ENCODE results near the gene UAP1L1. TPM values are rescaled to one million over a fixed set of nuclear protein-coding genes. Genes with fewer than 3 reads are reported as not detected.

UAP1L1 gene
- total and polyA plus RNA-seq, 2 of the 8 experiments (the other 6 are each of a cell fraction or from before 2014, with no cell fraction given), result 2.0 to 5.4 TPM

- ChIA-PET CTCF (ENCODE audit: partially characterized antibody) (interaction anchor here (0.7 to 4.2 kb wide), 16 partner anchors 8 to 198 kb away, joined by 3 to 65 read pairs (median 16); partner anchors contain the start of genes ABCA2, CLIC3, PTGDS and SAPCD2), POLR2A (ENCODE audit: partially characterized antibody) (interaction anchor here (1.0 to 1.8 kb wide), 2 partner anchors 10 to 27 kb away, joined by 3 to 5 read pairs; no protein-coding TSS in a partner anchor)
- no peak overlapping the region for H4K5ac ChIP-seq (ENCODE audit: insufficient read length, low read depth, low read length)
- H2AFZ ChIP-seq (ENCODE audit: low read length), result no peak overlapping the region
- H3K9me3 ChIP-seq (ENCODE audit: insufficient read depth in 2 of 2, low read depth in 1 of 2, low read length in 1 of 2), result no peaks in the 10 kb centered on the region
- H3K23ac ChIP-seq (ENCODE audit: insufficient read length), result no peak overlapping the region
- H3K56ac ChIP-seq (replicated peaks; ENCODE audit: insufficient read length, low read depth, low read length), result no peak overlapping the region
- H2BK120ac ChIP-seq (replicated peaks; ENCODE audit: low read depth, low read length), result no peak overlapping the region
- H3K27ac ChIP-seq (ENCODE audit: low read depth, low read length), result no peak overlapping the region
- H3K14ac ChIP-seq (ENCODE audit: insufficient read length), result no peak overlapping the region
- H3K9ac ChIP-seq (replicated peaks in 1 of 4; ENCODE audit: extremely low read depth in 1 of 4, low read depth in 3 of 4, low read length in 3 of 4), result no peak overlapping the region
- no peak overlapping the region for H4K91ac ChIP-seq (replicated peaks; ENCODE audit: insufficient read length, low read length)
- H3K4me2 ChIP-seq (ENCODE audit: insufficient read depth in 1 of 2, low read depth in 2 of 2, low read length in 2 of 2), result no peak overlapping the region
- H3K4ac ChIP-seq (replicated peaks; ENCODE audit: insufficient read length, low read depth, low read length), result no peak overlapping the region
- H3K4me1 ChIP-seq (replicated peaks in 1 of 4; ENCODE audit: control insufficient read depth in 3 of 4, insufficient read depth in 4 of 4, low read length in 3 of 4), result peaks cover 0 to 2% (median 0%) of the 10 kb centered on the region in 4 experiments; a peak in 4 of 7 replicates
- H2BK5ac ChIP-seq (ENCODE audit: low read depth, low read length), result no peak overlapping the region
- H3K36me3 ChIP-seq (ENCODE audit: control insufficient read depth in 2 of 4, insufficient read depth in 4 of 4, low read length in 3 of 4), result peaks cover 0 to 3% (median 0%) of the 10 kb centered on the region in 4 experiments; a peak in 1 of 8 replicates
- WGBS, 2 experiments (ENCODE audit: extremely low coverage in 1 of 2, insufficient coverage in 1 of 2, insufficient read length in 1 of 2, insufficient replicate concordance in 2 of 2, low coverage in 1 of 2, low lambda C conversion rate in 2 of 2, missing lambda C conversion rate in 1 of 2), result 89% methylated on average over 10 of the region's 13 CpGs; no CpG with 5 or more reads in 1 of the 2 experiments
- peaks cover 2 to 5% of the 10 kb centered on the region in 2 experiments for H4K20me1 ChIP-seq (replicated peaks in 1 of 2; ENCODE audit: control insufficient read depth in 1 of 2, insufficient read depth in 2 of 2, low read length in 2 of 2)
- no peak overlapping the region for H2BK15ac ChIP-seq (ENCODE audit: low read length)
- H3K18ac ChIP-seq (ENCODE audit: extremely low read depth, low read length), result no peak overlapping the region
- H3K23me2 ChIP-seq (ENCODE audit: low read depth, low read length), result no peaks in the 10 kb centered on the region
- H2BK20ac ChIP-seq (ENCODE audit: low read length), result no peak overlapping the region
- no peaks in the 10 kb centered on the region for H3K79me1 ChIP-seq (ENCODE audit: low read depth, low read length)
- no peak overlapping the region for H2BK12ac ChIP-seq (ENCODE audit: low read depth, low read length)
- no peaks in the 10 kb centered on the region for H3K79me2 ChIP-seq (ENCODE audit: control insufficient read depth in 1 of 2, insufficient read depth in 2 of 2, low read length in 2 of 2)
- DNase-seq (ENCODE audit: low read depth in 1 of 2, low spot score in 2 of 2) (no peak), FAIRE-seq (no peak)
- H4K8ac ChIP-seq (ENCODE audit: extremely low read depth, insufficient read depth, low read length), result no peak overlapping the region
- H3K27me3 ChIP-seq (replicated peaks in 1 of 4; ENCODE audit: control insufficient read depth in 3 of 4, extremely low read depth in 1 of 4, insufficient read depth in 3 of 4, low read length in 3 of 4), result no peaks in the 10 kb centered on the region; a peak in 3 of 7 replicates
- H3K4me3 ChIP-seq (ENCODE audit: extremely low read depth in 1 of 4, insufficient read depth in 2 of 4, low read depth in 3 of 4, low read length in 4 of 4), result no peak overlapping the region
- H2AK5ac ChIP-seq (ENCODE audit: low read depth, low read length), result no peak overlapping the region
- TF ChIP-seq GTF2F1 (IDR thresholded peaks at IDR 0.05; ENCODE audit: borderline replicate concordance, low read depth, low read length) (no peak), KDM4A (IDR thresholded peaks at IDR 0.05; ENCODE audit: low read depth, low read length, severe bottlenecking) (no peak), KDM1A (IDR thresholded peaks at IDR 0.05; ENCODE audit: borderline replicate concordance, low read length) (no peak), SP1 (IDR thresholded peaks at IDR 0.05; ENCODE audit: low read depth, low read length) (no peak), TAF1 (IDR thresholded peaks at IDR 0.05; ENCODE audit: low read depth, low read length) (no peak), POLR2A (IDR thresholded peaks at IDR 0.05; ENCODE audit: control extremely low read depth in 1 of 2, low read depth in 2 of 2, low read length in 2 of 2) (no peak), SAP30 (IDR thresholded peaks at IDR 0.05; ENCODE audit: insufficient read depth, insufficient replicate concordance, low read length) (no peak), POLR2AphosphoS5 (IDR thresholded peaks at IDR 0.05; ENCODE audit: low read depth, low read length) (no peak), SRF (IDR thresholded peaks at IDR 0.05; ENCODE audit: low read depth, low read length) (no peak), SUZ12 (IDR thresholded peaks at IDR 0.05; ENCODE audit: low read length) (no peak), USF2 (IDR thresholded peaks at IDR 0.05; ENCODE audit: low read length) (no peak), CHD2 (IDR thresholded peaks at IDR 0.05; ENCODE audit: low read length) (no peak), RAD21 (IDR thresholded peaks at IDR 0.05 in 1 of 2, conservative IDR thresholded peaks at IDR 0.05 in 1 of 2; ENCODE audit: low read depth in 2 of 2, low read length in 2 of 2) (no peak)
These were observed 40.3 kb upstream of the UAP1L1 start for GRCh38 chr9:137037035-137037434.
